ENCODE results near the gene FAM180B. TPM values are rescaled to one million over a fixed set of nuclear protein-coding genes. Genes with fewer than 3 reads are reported as not detected.
A peak's percentile ranks its signal among the peaks of the same experiment; 100 is the strongest.

FAM180B gene
- total and polyA plus RNA-seq, 2 of the 13 experiments (the other 11 are each of a cell fraction or from before 2014, with no cell fraction given) = 0.40 to 1.0 TPM

DNA sequence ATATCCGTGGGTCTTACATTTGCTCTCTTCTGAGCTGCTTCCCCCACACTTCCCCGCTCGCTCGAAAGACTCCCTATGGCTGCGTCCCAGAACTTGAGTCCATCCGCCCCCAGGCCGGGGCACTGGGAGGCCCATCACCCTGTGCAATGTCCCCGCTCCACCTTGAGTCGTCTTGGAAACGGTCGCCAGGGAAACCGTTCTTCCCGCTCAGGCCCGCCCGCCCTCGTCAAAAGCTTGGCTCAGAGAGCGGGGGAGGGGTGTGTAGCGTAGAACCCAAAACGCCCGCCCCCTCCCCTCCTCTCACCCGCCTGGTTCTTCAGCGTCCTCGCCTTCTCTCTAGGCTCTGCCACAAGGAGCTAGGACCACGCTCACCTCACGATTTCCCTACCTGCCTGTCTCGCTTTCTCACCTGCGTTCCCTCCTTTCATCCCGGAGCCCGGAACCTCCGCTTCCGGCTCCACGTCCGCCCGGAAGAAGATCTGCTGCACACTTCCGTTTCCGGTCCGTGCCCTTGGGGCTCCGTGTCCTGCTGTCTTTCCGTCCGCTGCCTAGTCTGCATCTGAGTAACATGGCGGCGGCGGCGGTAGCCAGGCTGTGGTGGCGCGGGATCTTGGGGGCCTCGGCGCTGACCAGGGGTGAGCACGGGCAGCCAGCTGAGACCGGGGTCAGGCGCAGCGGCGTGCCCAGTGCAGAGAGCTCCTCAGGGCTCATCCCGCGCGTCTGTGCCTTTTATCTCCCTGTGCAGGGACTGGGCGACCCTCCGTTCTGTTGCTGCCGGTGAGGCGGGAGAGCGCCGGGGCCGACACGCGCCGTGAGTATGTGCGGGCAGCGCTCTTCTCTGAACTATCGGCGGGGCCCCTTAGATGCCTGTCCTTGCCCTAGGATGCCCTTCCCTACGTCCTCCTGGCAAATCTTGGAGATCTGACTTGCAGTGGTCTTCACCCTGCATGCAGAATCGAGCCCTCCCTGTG is 7.7 kb upstream of the FAM180B start, which contains the start of the genes KBTBD4 and NDUFS3 (continued):
- TF ChIP-seq ZBTB42 (CRISPR knock-in tag; IDR thresholded peaks at IDR 0.05) = no peak
- TF ChIP-seq, protein P1, sequence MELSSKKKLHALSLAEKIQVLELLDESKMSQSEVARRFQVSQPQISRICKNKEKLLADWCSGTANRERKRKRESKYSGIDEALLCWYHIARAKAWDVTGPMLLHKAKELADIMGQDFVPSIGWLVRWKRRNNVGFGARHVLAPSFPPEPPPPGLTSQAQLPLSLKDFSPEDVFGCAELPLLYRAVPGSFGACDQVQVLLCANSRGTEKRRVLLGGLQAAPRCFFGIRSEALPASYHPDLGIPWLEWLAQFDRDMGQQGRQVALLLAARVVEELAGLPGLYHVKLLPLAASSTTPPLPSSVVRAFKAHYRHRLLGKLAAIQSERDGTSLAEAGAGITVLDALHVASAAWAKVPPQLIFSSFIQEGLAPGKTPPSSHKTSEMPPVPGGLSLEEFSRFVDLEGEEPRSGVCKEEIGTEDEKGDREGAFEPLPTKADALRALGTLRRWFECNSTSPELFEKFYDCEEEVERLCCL (CRISPR knock-in tag; IDR thresholded peaks at IDR 0.05; ENCODE audit: borderline replicate concordance) = no peak
- TF ChIP-seq GABPA (IDR thresholded peaks at IDR 0.05; ENCODE audit: low read depth, low read length) = peak; percentile 100
- peak; percentile 99 for TF ChIP-seq GABPA (CRISPR knock-in tag; IDR thresholded peaks at IDR 0.05; ENCODE audit: low read depth)
- peak; percentile 82 for TF ChIP-seq ZKSCAN8 (CRISPR knock-in tag; IDR thresholded peaks at IDR 0.05; ENCODE audit: borderline replicate concordance)
- peak; percentile 65; the same call in 1 of the 2 replicates for TF ChIP-seq MXD4 (CRISPR knock-in tag; IDR thresholded peaks at IDR 0.05)
- peak; percentile 88 for TF ChIP-seq ZNF567 (CRISPR knock-in tag; IDR thresholded peaks at IDR 0.05; ENCODE audit: borderline replicate concordance)
- peak; percentile 87; the same call in 1 of the 2 replicates for TF ChIP-seq RFXAP (CRISPR knock-in tag; IDR thresholded peaks at IDR 0.05; ENCODE audit: borderline replicate concordance)
- TF ChIP-seq, protein P2, sequence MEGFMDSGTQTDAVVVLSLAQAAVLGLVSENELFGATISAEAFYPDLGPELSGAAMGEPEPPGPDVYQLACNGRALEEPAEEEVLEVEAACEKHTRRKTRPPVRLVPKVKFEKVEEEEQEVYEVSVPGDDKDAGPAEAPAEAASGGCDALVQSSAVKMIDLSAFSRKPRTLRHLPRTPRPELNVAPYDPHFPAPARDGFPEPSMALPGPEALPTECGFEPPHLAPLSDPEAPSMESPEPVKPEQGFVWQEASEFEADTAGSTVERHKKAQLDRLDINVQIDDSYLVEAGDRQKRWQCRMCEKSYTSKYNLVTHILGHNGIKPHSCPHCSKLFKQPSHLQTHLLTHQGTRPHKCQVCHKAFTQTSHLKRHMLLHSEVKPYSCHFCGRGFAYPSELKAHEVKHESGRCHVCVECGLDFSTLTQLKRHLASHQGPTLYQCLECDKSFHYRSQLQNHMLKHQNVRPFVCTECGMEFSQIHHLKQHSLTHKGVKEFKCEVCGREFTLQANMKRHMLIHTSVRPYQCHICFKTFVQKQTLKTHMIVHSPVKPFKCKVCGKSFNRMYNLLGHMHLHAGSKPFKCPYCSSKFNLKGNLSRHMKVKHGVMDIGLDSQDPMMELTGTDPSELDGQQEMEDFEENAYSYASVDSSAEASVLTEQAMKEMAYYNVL (CRISPR knock-in tag; IDR thresholded peaks at IDR 0.05; ENCODE audit: borderline replicate concordance) = peak; percentile 89
- peak; percentile 85; the same call in 1 of the 2 replicates for TF ChIP-seq HOXA5 (CRISPR knock-in tag; IDR thresholded peaks at IDR 0.05)
- TF ChIP-seq RXRB (CRISPR knock-in tag; IDR thresholded peaks at IDR 0.05; ENCODE audit: borderline replicate concordance) = peak; percentile 90
- TF ChIP-seq, protein P3, sequence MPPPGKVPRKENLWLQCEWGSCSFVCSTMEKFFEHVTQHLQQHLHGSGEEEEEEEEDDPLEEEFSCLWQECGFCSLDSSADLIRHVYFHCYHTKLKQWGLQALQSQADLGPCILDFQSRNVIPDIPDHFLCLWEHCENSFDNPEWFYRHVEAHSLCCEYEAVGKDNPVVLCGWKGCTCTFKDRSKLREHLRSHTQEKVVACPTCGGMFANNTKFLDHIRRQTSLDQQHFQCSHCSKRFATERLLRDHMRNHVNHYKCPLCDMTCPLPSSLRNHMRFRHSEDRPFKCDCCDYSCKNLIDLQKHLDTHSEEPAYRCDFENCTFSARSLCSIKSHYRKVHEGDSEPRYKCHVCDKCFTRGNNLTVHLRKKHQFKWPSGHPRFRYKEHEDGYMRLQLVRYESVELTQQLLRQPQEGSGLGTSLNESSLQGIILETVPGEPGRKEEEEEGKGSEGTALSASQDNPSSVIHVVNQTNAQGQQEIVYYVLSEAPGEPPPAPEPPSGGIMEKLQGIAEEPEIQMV (CRISPR knock-in tag; IDR thresholded peaks at IDR 0.05; ENCODE audit: low read depth) = peak; percentile 96
- no peak for TF ChIP-seq ZNF841 (CRISPR knock-in tag; IDR thresholded peaks at IDR 0.05; ENCODE audit: borderline replicate concordance)
- TF ChIP-seq STAT5B (CRISPR knock-in tag; IDR thresholded peaks at IDR 0.05) = peak; percentile 95
- peak; percentile 88 for TF ChIP-seq ELF3 (CRISPR knock-in tag; IDR thresholded peaks at IDR 0.05)
- TF ChIP-seq ZNF746 (CRISPR knock-in tag; IDR thresholded peaks at IDR 0.05) = peak; percentile 80
- no peak for TF ChIP-seq NR2F1 (CRISPR knock-in tag; IDR thresholded peaks at IDR 0.05)
- 0 out of 2 replicates have a peak, but pooled peaks have one; percentile 41 for TF ChIP-seq ZNF773 (CRISPR knock-in tag; IDR thresholded peaks at IDR 0.05; ENCODE audit: borderline replicate concordance)
- peak; percentile 29 for TF ChIP-seq JUNB (CRISPR knock-in tag; IDR thresholded peaks at IDR 0.05; ENCODE audit: borderline replicate concordance)
- peak; percentile 83; the same call in 2 of the 3 replicates for TF ChIP-seq MXI1 (IDR thresholded peaks at IDR 0.05; ENCODE audit: borderline replicate concordance, low read depth, low read length)
- TF ChIP-seq, protein P4, sequence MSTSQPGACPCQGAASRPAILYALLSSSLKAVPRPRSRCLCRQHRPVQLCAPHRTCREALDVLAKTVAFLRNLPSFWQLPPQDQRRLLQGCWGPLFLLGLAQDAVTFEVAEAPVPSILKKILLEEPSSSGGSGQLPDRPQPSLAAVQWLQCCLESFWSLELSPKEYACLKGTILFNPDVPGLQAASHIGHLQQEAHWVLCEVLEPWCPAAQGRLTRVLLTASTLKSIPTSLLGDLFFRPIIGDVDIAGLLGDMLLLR (CRISPR knock-in tag; IDR thresholded peaks at IDR 0.05) = peak; percentile 47; the same call in 1 of the 2 replicates
- peak; percentile 94; the same call in 1 of the 2 replicates for TF ChIP-seq ZNF546 (CRISPR knock-in tag; conservative IDR thresholded peaks at IDR 0.05)
